ENCODE measurements around the gene PHTF1.

The PHTF1 gene

GRCh38 chr1:113759333-113760101, at the start of gene PHTF1:
Gene PHTF1 (minus strand): TSS chr1:113759486. CDS start chr1:113758703, 783 bp downstream.
- DNase-seq: peak; percentile 39 to 49

- no peak for DNase-seq
These were observed 49.3 kb upstream of the PHTF1 start for GRCh38 chr1:113808450-113809195.

DNA sequence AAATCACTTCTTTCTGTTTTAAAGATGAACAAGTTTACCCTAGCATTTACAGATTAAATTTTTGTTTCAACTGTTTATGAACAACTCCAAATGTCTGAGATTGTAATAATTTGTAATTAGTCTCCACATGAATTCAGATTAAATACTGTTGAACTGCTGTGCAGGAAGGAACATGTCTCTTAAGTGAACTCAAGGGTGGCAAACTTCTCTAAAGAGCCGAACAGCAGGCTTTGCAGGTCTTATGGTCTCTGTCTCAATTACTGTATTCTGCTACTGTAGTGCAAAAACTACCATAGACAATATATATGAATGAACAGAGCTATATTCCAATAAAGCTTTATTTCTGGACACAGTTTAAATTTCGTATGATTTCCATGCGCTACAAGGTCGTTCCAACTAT, 46.4 kb upstream of the PHTF1 start:
- no peak for DNase-seq

GRCh38 chr1:113805256-113805531, 45.9 kb upstream of the PHTF1 start:
- DNase-seq: no peak

DNA sequence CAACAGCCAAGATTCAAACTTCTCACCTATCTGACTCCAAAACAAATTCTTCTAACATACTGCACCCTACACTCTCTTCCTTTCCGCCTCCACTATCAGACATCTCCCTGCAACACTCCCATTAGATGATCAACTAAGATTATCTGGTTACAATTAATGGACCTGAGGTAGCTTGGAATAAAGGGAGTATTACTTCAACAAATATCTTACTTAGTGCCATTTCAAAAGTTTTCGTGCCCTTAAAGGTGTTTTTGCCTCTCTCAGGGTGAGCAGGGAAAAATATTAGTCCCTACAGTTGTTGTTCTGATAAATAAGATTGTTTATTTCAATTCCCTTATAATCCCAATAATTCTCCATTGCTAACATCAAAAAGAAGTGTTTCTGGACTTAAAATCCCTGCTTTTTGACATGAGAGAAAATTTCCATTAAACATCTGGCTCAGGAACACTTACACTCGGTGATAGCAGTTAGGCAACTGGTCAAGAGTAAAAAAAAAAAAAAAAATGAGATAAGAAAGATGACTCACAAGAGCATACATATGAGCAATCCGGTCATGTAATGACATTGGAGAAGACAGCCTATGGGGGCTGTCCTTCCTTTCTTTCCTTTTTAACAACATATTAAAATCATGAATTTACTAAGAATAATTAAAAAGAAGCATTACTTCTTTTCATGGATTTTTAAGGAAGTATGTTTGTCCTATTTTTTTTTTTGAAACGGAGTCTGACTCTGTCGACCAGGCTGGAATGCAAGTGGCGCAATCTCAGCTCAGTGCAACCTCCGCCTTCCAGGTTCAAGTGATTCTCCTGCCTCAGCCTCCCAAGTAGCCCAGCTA, 45.4 kb upstream of the PHTF1 start:
- DNase-seq: no peak

GRCh38 chr1:113802367-113803007, 43.2 kb upstream of the PHTF1 start:
- no peak for DNase-seq

- no peak for DNase-seq
These were observed 41.2 kb upstream of the PHTF1 start for GRCh38 chr1:113800487-113800886.

DNA sequence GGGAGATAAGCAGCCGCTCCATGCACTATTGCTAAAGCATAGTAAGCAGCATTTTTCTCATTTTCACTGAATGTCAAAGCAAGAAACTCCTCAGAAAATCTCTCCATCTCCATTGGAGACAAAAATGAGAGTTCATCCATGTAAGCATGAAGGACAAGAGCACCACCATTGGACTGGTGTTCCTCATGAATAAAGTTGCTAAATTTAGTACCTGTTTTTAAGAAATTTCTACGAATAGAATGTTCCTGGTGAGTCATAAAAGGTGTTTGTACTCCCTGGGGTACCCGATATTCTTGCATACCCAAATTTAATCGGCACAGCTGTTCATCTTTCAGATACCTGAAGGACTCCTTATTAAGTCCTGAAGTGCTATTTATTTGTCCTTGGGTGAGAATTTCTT, 38.2 kb upstream of the PHTF1 start:
- DNase-seq: no peak

DNA sequence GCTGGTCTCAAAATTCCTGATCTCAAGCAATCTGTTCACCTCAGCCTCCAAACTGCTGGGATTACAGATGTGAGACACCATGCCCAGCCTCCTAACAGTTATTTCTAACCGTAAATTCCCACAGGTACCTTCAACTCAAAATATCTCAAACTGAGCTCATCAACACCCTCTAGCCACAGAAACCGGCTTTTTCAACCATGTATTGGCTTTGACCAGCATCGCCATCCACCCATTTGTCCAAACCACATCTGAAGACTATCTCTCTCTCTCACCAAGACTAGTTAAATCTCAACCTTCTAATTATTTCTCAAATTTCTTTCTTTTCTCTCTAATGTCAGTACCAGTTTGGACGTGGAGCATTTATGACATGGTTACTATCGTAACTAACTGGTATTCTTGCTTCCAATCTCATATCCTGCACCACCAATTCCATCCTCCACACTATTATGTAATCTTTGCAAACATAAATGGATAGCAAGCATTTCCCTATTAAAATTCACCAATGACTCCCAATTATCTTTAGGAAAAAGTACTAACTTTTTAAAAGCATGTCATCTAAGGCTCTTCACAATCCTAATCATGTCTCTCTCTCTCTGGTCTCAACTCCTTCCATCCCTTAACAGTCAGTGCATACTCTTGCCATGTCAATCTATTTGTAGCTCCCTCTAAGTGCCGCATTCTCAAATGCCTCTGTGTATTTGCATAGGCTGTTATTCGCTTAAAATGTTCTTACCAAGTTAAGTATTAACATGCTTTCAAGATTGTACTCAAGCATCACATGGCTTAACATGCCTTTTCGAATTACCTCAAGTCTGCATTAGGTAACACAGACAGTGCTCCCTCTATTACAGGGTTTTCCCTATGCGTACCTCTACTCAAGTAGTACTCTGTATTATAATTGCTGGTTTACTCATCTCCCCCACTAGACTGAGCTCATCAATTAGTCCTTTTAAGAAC, 34.9 kb upstream of the PHTF1 start:
- DNase-seq: no peak

DNA sequence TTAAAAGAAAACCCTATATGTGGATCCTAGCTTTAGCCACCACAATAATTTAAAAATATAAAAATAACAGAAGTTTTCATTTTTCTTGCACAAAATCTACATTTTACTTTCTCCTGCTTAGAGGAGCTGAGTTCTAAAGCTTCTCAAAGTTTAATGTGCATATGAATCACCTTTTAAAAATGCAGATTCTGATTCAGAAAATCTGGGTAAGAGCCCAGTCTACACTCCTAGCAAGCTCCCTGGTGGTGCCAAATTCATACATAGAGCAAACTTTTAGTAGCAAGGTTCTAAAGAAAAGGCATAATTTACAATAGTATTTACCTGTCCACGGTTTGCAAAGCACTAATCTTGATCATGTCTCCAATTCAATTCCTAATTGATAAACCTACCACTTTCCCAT, 33.7 kb upstream of the PHTF1 start:
- DNase-seq: no peak

DNA sequence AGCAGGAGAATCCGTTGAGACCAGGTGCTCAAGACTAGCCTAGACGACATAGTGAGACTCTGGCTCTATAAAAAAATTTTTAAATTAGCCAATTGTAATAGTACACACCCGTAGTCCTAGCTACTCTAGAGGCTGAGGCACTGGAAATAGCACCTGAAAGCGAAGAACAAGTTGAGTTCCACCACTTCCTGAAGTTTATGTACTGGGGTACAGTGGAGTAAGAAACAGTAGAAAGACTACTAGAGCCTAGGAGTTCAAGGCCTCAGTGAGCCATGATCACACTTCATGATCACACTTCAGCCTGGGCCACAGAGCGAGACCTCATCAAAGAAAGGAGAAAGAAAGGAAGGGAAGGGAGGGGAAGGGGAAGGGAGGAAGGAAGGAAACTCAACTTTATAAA, 33.2 kb upstream of the PHTF1 start:
- DNase-seq: no peak

GRCh38 chr1:113788802-113789201, 29.5 kb upstream of the PHTF1 start:
- DNase-seq: no peak

GRCh38 chr1:113787663-113788062, 28.4 kb upstream of the PHTF1 start:
- no peak for DNase-seq

DNA sequence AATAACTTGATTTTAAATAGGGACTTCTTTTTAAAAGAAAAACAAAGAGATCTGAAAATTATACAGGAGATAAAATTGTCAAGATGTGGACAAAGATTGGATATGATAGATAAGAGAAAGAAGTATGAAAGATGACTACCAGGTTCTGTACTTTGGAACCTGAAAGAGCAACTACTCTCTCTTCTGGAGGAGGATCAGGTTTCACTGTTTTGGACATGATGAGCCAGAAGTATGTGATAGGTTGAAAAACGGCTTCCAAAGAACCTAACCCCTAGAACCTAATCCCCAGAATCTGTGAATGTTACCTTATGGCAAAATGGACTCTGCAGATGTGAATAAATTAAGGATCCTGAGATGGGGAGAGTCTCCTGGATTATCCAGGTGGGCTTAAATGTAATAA, 26.8 kb upstream of the PHTF1 start:
- DNase-seq: no peak

DNA sequence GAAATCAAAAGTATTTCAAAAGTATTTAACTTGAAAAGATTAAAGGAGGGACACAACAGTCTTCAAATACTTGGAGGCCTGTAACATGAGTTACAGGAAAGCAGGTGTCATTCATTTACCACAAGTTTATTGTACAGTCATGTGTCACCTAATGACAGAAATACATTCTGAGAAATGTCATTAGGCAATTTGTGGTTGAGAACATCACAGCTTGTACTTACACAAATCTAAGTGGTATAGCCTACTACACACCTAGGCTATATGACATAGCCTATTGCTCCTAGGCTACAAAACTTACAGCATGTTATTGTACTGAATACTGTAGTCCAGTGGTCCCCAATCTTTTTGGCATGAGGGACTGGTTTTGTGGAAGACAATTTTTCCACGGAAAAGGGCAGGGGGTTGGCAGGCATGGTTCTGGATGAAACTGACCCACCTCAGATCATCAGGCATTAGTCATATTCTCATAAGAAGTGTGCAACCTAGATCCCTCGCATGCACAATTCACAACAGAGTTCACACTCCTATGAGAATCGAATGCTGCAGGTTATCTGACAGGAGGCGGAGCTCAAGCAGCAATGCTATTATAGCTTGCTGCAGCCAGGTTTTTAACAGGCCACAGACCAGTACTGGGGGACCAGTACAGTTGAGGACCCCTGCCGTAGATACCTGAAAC, 25.0 kb upstream of the PHTF1 start:
- no peak for DNase-seq

- DNase-seq: peak in 1 of 2 donors; percentile 16
These were observed 24.2 kb upstream of the PHTF1 start for GRCh38 chr1:113783254-113784103.

DNA sequence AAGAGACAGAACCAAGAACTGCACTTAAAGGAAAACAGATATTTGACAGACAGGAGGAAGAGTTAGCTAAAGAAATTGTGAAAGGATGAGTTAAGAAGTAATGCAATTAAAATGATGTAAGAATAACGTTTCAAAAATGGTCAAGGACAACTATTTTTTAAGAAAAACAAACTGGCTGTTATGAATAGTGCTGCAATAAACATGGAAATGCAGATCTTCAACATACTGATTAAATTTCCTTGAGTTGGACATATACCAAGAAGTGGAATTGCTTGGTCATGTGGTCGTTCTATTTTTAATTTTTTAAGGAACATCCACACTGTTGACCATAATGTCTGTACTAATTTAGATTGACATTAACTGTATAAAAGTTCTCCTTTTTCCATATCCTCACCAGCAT, 23.1 kb upstream of the PHTF1 start:
- no peak for DNase-seq

GRCh38 chr1:113780374-113781146, 21.3 kb upstream of the PHTF1 start:
- no peak for DNase-seq

DNA sequence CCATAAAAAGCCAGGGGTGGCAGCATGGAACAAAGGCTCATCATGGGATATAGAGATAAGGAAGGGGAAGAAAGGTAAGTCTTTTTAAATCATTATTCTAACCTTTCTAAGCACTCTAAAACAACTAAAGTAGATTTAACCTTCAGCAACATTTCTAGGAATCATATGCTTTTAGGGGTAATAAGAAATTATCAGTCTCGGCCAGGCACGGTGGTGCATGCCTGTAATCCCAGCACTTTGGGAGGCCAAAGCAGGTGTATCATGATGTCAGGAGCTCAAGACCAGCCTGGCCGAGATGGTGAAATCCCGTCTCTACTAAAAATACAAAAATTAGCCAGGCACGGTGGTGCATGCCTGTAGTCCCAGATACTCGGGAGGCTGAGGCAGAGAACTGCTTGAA, 20.3 kb upstream of the PHTF1 start:
- DNase-seq: no peak

DNA sequence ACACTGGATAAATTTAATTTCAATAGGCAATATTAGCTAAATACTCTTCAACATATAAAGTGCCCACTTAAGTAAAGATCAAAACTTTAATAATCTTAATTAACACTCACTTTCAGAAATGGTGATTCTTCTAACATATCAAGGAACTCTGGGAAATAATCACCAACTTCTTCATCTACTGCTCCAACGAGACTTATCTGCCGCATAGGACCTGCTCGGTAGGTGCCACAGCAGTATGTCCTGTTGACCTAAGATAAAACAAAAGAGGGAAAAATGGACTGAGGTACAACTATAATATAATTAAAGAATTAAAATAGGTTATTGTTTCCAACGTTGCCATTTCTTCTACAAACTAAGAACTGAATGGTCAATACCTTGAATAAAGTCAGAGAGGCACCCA, 18.3 kb upstream of the PHTF1 start:
- no peak for DNase-seq
